22Rv1 (cell line): ENCODE measurements around the gene TRIM29.

Experiments used
- H3K27ac ChIP-seq: fragments of 450-650 bp; 2 replicates; pipeline ENCODE4 v1.5.1; 2017
- CTCF ChIP-seq: fragments of 450-650 bp; IDR thresholded peaks from 2 replicates; pipeline ENCODE4 v1.5.1; 2017; ENCODE audit warnings: mild to moderate bottlenecking
- ZFX ChIP-seq: fragments of 450-650 bp; IDR thresholded peaks from 2 replicates; pipeline ENCODE4 v1.6.1; 2017; ENCODE audit warnings: antibody characterized with exemption, borderline replicate concordance

The TRIM29 gene

GRCh38 chr11:120125509-120125908 is 12.4 kb downstream of the TRIM29 start:
- H3K27ac ChIP-seq: no peak overlapping the region

DNA sequence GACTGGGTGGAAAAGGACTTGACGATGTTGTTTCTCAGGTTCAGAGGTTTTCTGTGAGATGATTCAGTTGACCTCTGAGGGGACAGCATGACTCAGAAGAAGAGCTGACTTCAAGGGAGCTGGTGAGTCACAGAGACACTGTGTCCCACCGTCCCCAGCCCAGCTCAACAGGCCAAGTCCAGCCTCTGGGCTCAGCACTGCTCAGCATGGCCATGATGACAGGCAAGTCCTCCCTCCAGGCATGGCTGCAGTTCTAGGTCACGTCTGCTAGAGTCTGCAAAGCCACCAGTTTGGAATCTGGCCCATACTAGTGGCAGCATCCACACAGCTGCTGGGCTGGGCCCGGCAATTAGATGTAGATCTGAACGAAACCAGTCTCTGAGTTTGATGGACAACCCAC is 12.9 kb downstream of the TRIM29 start:
- no peak for TF ChIP-seq ZFX
- no peak overlapping the region for H3K27ac ChIP-seq

More at GRCh38 chr11:120125509-120125908, 12.4 kb downstream of the TRIM29 start:
- TF ChIP-seq ZFX (no peak), CTCF (no peak)

GRCh38 chr11:120124355-120124754 is 13.6 kb downstream of the TRIM29 start:
- TF ChIP-seq CTCF: no peak
- TF ChIP-seq ZFX: no peak
- no peak overlapping the region for H3K27ac ChIP-seq

GRCh38 chr11:120123946-120124345 is 14.0 kb downstream of the TRIM29 start:
- H3K27ac ChIP-seq: no peak overlapping the region
- TF ChIP-seq CTCF (no peak), ZFX (no peak)

DNA sequence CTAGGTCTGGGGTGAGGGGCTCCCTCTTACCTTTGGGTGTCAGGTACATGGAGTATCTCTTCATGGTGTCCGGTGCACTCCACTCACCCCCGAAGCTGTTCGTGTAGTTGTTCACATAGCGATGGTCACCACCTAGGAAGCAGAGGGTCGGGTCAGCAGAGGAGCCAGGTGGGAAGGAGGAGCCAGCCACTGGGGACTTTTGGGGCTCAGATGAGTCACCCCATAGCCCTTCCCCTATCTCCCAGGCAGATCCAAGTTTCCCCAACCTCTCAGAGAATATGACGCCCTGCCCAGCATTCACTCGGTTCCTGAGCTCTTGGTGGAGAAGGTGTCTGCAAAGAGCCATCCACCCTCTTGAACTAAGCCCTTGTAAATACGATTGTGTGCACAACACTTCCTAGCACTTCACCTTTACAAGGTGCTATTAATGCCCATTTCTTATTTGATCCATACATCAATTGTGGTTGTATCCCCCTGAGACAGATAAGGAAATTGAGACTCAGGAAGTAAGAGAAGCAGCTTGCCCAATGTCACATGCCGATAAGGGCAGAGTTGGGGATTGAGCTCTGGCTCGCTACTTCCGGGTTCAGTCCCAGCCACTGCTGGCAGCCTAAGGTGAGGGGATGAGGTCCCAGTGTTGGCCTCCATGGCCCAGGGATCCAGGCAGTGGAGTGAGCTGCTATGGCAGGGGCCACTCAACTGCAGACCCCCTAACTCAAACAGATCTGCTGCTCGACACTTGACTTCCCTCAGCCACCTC is 14.8 kb downstream of the TRIM29 start:
- TF ChIP-seq ZFX (no peak), CTCF (no peak)
- no peak overlapping the region for H3K27ac ChIP-seq

GRCh38 chr11:120121914-120122473 is 15.9 kb downstream of the TRIM29 start:
- H3K27ac ChIP-seq: no peak overlapping the region
- TF ChIP-seq CTCF (no peak), ZFX (no peak)

GRCh38 chr11:120121336-120121735 is 16.6 kb downstream of the TRIM29 start:
- no peak overlapping the region for H3K27ac ChIP-seq
- TF ChIP-seq CTCF (no peak), ZFX (no peak)
